ENCODE measurements around the gene TMEM87B. TPM values are rescaled to one million over a fixed set of nuclear protein-coding genes. Genes with fewer than 3 reads are reported as not detected.
A peak's percentile ranks its signal among the peaks of the same experiment; 100 is the strongest.

The TMEM87B gene
- total RNA-seq, 1 donor from 2014 or later = 11.7 TPM

- Histone ChIP-seq H3K36me3 (no peaks in the 10 kb centered on the region), H3K27ac (no peak overlapping the region), H3K9me3 (no peaks in the 10 kb centered on the region), H3K4me1 (no peaks in the 10 kb centered on the region), H3K4me3 (no peak overlapping the region), H3K27me3 (no peaks in the 10 kb centered on the region)
- peak in 1 of 2 donors; percentile 39 for DNase-seq (ENCODE audit: low spot score in 2 of 2)
- TF ChIP-seq CTCF (IDR thresholded peaks at IDR 0.05) = no peak
- intact Hi-C loops (cut with DNase I) = no loop called here
Observed at GRCh38 chr2:112168422-112169124, 113.5 kb downstream of the TMEM87B start.

Other genes starting within 250 kb of the TMEM87B start
- 36.6 TPM for gene ANAPC1, start 171.1 kb upstream of the TMEM87B start, total RNA-seq
- gene MERTK, start 156.7 kb upstream of the TMEM87B start, total RNA-seq = 11.1 TPM
- 0.43 TPM for gene FBLN7, start 83.1 kb downstream of the TMEM87B start, total RNA-seq
- gene ZC3H8, start 199.8 kb downstream of the TMEM87B start, total RNA-seq = 0.11 TPM
- 1.5 TPM for gene ZC3H6, start 220.3 kb downstream of the TMEM87B start, total RNA-seq